ENCODE data around the gene SHOX.
"Not testable (repeated sequence)": the region's sequence is repeated elsewhere in the genome, so short reads cannot be mapped to it uniquely, and the experiment has no call there.

The SHOX gene

GRCh38 chrX:618761-619450 lies 11.7 kb upstream of the SHOX start:
- no peak overlapping the region for H3K27ac ChIP-seq
- ChIA-PET POLR2A (ENCODE audit: low non-redundant PET) (no interaction called here), CTCF (no interaction called here)
- TF ChIP-seq CTCF (conservative IDR thresholded peaks at IDR 0.05; ENCODE audit: low read depth), result no peak
- no peak for DNase-seq (ENCODE audit: low spot score)

- DNase-seq (ENCODE audit: low spot score), result no peak
- POLR2A ChIA-PET (ENCODE audit: low non-redundant PET), result no interaction called here
These were observed 11.2 kb upstream of the SHOX start for GRCh38 chrX:619451-619811.

GRCh38 chrX:619812-620531 lies 10.6 kb upstream of the SHOX start:
- CTCF ChIA-PET, result no interaction called here
- POLR2A ChIA-PET (ENCODE audit: low non-redundant PET), result no interaction called here

More at GRCh38 chrX:619451-619811, 11.2 kb upstream of the SHOX start:
- no peak overlapping the region for H3K27ac ChIP-seq
- CTCF ChIA-PET, result no interaction called here
- no peak for TF ChIP-seq CTCF (conservative IDR thresholded peaks at IDR 0.05; ENCODE audit: low read depth)

GRCh38 chrX:621705-622503 lies 8.7 kb upstream of the SHOX start:
- ChIA-PET POLR2A (ENCODE audit: low non-redundant PET) (no interaction called here), CTCF (no interaction called here)
- no peak for TF ChIP-seq CTCF (conservative IDR thresholded peaks at IDR 0.05; ENCODE audit: low read depth)
- no peak for DNase-seq (ENCODE audit: low spot score)
- H3K27ac ChIP-seq, result no peak overlapping the region

More at GRCh38 chrX:619812-620531, 10.6 kb upstream of the SHOX start:
- H3K27ac ChIP-seq, result no peak overlapping the region
- TF ChIP-seq CTCF (conservative IDR thresholded peaks at IDR 0.05; ENCODE audit: low read depth), result no peak
- no peak for DNase-seq (ENCODE audit: low spot score)

GRCh38 chrX:622802-623201 lies 7.8 kb upstream of the SHOX start:
- CTCF ChIA-PET; H3K27ac ChIP-seq; POLR2A ChIA-PET (ENCODE audit: low non-redundant PET); DNase-seq (ENCODE audit: low spot score): not testable (repeated sequence)

GRCh38 chrX:623268-623598 lies 7.4 kb upstream of the SHOX start:
- CTCF ChIA-PET, result no interaction called here
- no peak overlapping the region for H3K27ac ChIP-seq
- DNase-seq (ENCODE audit: low spot score), result no peak
- POLR2A ChIA-PET (ENCODE audit: low non-redundant PET), result no interaction called here
- TF ChIP-seq CTCF (conservative IDR thresholded peaks at IDR 0.05; ENCODE audit: low read depth), result no peak

All from RWPE1 (cell line).